Loucy (cell line): ENCODE measurements around the gene AARS1.
A peak's percentile ranks its signal among the peaks of the same experiment; 100 is the strongest.
"Not testable (repeated sequence)": the region's sequence is repeated elsewhere in the genome, so short reads cannot be mapped to it uniquely, and the experiment has no call there.

ENCODE experiments used
- H2AFZ ChIP-seq: fragments of 200-600 bp; sonication (generic); 2 replicates; pipeline ENCODE4 v1.6.0; 2016; ENCODE audit warnings: antibody characterized with exemption, mild to moderate bottlenecking, low read length, moderate library complexity
- H3F3A ChIP-seq: fragments of 200-600 bp; 2 replicates; pipeline ENCODE4 v1.6.0; 2016; ENCODE audit warnings: antibody characterized with exemption, low read depth, mild to moderate bottlenecking
- H3K27me3 ChIP-seq: fragments of 200-600 bp; sonication (generic); 2 replicates; pipeline ENCODE4 v1.6.1; 2014; ENCODE audit warnings: low read length, mild to moderate bottlenecking; ENCODE audit not compliant: insufficient read depth, poor library complexity, severe bottlenecking
- H3K36me3 ChIP-seq: fragments of 200-600 bp; sonication (generic); 2 replicates; pipeline ENCODE4 v1.6.1; 2016; ENCODE audit warnings: low read length; ENCODE audit not compliant: insufficient read depth
- H3K4me1 ChIP-seq: fragments of 200-600 bp; sonication (generic); 2 replicates; pipeline ENCODE4 v1.5.1; 2014; ENCODE audit warnings: low read length, mild to moderate bottlenecking; ENCODE audit not compliant: insufficient read depth, poor library complexity, severe bottlenecking
- H3K4me2 ChIP-seq: fragments of 200-600 bp; sonication (generic); 2 replicates; pipeline ENCODE4 v1.6.0; 2014; ENCODE audit warnings: antibody characterized with exemption, low read length, low read depth, mild to moderate bottlenecking; ENCODE audit not compliant: poor library complexity, severe bottlenecking
- H3K4me3 ChIP-seq: fragments of 200-600 bp; sonication (generic); 2 replicates; pipeline ENCODE4 v1.5.1; 2014; ENCODE audit warnings: low read length, mild to moderate bottlenecking, mixed read lengths; ENCODE audit not compliant: poor library complexity, severe bottlenecking
- H3K79me2 ChIP-seq: fragments of 200-600 bp; sonication (generic); 2 replicates; pipeline ENCODE4 v1.6.1; 2014; ENCODE audit warnings: low read length; ENCODE audit not compliant: insufficient read depth
- H3K9ac ChIP-seq: fragments of 200-600 bp; sonication (generic); 2 replicates; pipeline ENCODE4 v1.6.0; 2014; ENCODE audit warnings: mild to moderate bottlenecking, low read depth, low read length, moderate library complexity; ENCODE audit not compliant: poor library complexity, severe bottlenecking
- H3K9me2 ChIP-seq: fragments of 200-600 bp; sonication (generic); replicated peaks from 2 replicates; pipeline ENCODE4 v1.6.1; 2016; ENCODE audit warnings: low read depth, low read length, mixed read lengths
- H3K9me3 ChIP-seq: fragments of 200-600 bp; sonication (generic); 2 replicates; pipeline ENCODE4 v1.6.1; 2014; ENCODE audit warnings: mild to moderate bottlenecking, antibody characterized with exemption, low read length, low read depth; ENCODE audit not compliant: insufficient read depth
- H4K20me1 ChIP-seq: fragments of 200-600 bp; sonication (generic); 2 replicates; pipeline ENCODE4 v1.6.0; 2014; ENCODE audit warnings: antibody characterized with exemption, low read length, mild to moderate bottlenecking; ENCODE audit not compliant: insufficient read depth, poor library complexity, severe bottlenecking
- EZH2phosphoT487 ChIP-seq: fragments of 200-600 bp; IDR thresholded peaks from 2 replicates; pipeline ENCODE4 v1.6.1; 2018; ENCODE audit warnings: antibody characterized with exemption, mild to moderate bottlenecking, moderate library complexity, borderline replicate concordance
- TF ChIP-seq, protein P1 (sequence below): fragments of 200-600 bp; sonication (generic); conservative IDR thresholded peaks from 2 replicates; pipeline ENCODE4 v1.5.1; 2014; ENCODE audit warnings: mild to moderate bottlenecking, antibody characterized with exemption, low read length

The AARS1 gene

DNA sequence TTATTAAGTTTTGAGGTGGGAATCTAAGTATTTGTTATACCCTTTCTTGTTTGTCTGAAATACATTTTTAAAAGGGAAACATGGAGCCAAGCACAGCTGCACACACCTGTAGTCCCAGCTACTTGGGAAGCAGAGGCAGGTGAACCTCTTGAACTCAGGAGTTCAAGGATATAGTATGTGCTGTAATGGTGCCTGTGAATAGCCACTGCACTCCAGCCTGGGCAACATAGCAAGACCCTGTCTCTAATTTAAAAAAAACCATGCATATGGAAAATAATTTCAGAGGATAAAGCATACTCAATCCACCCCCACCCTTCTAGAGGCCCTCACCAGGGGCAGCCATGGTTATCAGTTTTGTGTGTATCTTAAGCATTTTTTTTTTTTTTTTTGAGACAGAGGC, 6.3 kb upstream of the AARS1 start:
- H2AFZ ChIP-seq, result no peak overlapping the region
- no peaks in the 10 kb centered on the region for H4K20me1 ChIP-seq
- no peaks in the 10 kb centered on the region for H3K27me3 ChIP-seq
- H3K4me3 ChIP-seq, result no peak overlapping the region
- TF ChIP-seq EZH2phosphoT487, result no peak
- TF ChIP-seq, protein P1, sequence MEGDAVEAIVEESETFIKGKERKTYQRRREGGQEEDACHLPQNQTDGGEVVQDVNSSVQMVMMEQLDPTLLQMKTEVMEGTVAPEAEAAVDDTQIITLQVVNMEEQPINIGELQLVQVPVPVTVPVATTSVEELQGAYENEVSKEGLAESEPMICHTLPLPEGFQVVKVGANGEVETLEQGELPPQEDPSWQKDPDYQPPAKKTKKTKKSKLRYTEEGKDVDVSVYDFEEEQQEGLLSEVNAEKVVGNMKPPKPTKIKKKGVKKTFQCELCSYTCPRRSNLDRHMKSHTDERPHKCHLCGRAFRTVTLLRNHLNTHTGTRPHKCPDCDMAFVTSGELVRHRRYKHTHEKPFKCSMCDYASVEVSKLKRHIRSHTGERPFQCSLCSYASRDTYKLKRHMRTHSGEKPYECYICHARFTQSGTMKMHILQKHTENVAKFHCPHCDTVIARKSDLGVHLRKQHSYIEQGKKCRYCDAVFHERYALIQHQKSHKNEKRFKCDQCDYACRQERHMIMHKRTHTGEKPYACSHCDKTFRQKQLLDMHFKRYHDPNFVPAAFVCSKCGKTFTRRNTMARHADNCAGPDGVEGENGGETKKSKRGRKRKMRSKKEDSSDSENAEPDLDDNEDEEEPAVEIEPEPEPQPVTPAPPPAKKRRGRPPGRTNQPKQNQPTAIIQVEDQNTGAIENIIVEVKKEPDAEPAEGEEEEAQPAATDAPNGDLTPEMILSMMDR, result no peak
- H3F3A ChIP-seq, result no peaks in the 10 kb centered on the region
- no peaks in the 10 kb centered on the region for H3K9me3 ChIP-seq
- no peak overlapping the region for H3K4me2 ChIP-seq
- peaks cover 22% of the 10 kb centered on the region for H3K79me2 ChIP-seq
- H3K4me1 ChIP-seq, result peaks cover 14% of the 10 kb centered on the region
- no peak overlapping the region for H3K9ac ChIP-seq
- H3K9me2 ChIP-seq, result no peaks in the 10 kb centered on the region
- H3K36me3 ChIP-seq, result no peaks in the 10 kb centered on the region

DNA sequence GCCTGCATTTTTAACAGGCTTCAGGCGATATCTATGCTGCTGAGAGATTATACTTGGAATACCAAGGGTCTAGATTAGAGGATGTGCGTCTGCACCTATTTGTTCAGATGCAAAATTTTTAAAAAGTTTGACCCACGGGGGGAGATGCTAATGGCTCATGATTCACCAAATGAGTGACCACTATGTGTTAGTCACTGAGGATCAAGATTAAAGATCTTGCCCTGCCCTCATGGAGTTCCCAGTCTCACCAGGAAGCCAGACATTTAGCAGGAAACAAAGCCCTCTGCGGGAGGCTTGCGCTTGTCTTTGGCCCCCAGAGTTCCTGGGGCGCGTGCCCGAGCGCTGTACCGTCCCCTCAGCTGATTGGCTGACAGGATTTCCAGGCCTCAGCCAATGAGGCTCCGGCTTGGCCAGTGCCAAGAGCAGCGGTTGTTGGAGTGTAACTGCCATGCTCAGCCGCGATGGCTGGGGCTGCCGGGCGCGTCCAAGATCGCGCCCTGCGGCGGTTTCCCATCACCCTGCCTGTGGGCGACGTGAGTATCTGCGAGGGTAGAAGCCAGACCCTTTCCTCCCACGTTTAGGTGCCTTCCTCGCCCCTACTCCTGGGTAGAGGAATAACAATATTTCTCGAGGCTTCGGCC, 5.2 kb upstream of the AARS1 start:
- H3K4me2 ChIP-seq, result no peak overlapping the region
- no peak overlapping the region for H3K9ac ChIP-seq
- H3K4me3 ChIP-seq, result no peak overlapping the region
- no peaks in the 10 kb centered on the region for H3K9me2 ChIP-seq
- H3K4me1 ChIP-seq, result peaks cover 11% of the 10 kb centered on the region
- H3K27me3 ChIP-seq, result no peaks in the 10 kb centered on the region
- no peaks in the 10 kb centered on the region for H4K20me1 ChIP-seq
- H2AFZ ChIP-seq, result no peak overlapping the region
- no peaks in the 10 kb centered on the region for H3F3A ChIP-seq
- H3K79me2 ChIP-seq, result peaks cover 11% of the 10 kb centered on the region
- H3K9me3 ChIP-seq, result no peaks in the 10 kb centered on the region
- no peaks in the 10 kb centered on the region for H3K36me3 ChIP-seq
- TF ChIP-seq, protein P1, result no peak
- no peak for TF ChIP-seq EZH2phosphoT487

DNA sequence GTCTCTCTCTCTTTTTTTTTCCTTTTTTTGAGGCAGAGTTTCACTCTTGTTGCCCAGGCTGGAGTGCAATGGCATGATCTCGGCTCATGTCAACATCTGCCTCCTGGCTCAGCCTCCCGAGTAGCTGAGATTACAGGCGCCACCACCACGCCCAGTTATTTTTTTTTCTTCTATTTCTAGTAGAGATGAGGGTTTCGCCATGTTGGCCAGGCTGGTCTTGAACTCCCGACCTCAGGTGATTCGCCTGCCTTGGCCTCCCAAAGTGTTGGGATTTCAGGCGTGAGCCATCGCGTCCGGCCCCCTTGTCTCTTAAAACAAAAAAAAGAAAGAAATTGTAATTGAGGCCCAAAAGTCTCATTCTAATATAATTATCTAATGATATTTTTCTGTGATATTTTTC, 2.8 kb upstream of the AARS1 start:
- not testable (repeated sequence) for H3K9me3 ChIP-seq

DNA sequence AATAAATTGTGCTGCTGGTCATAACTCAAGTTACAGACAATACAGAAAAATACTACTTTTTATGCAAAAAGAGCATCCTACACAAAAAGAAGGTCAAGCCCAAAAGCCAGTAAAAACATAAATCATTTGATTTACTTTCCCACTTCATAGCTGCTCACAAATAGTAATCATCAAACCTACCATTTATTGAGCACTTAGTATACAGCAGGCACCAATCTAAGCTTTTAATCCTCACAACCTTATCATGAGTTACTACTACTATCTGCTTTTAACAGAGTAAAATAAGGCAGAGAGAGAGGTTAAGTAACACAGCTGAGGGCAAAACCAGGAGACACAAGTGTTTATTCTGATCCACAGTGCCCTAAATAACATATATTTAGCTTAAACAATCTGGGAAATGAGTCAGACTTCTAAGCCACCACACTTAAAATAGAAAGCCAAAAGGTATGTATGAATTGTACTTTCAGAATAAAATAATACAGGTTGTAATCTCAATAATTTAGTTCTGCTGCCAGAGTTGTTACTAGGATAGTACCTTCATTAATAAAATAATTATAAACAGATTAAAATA, 1.7 kb upstream of the AARS1 start:
- H3K9ac ChIP-seq, result no peak overlapping the region
- no peak overlapping the region for H3K4me2 ChIP-seq
- H3K4me3 ChIP-seq, result no peak overlapping the region
- peaks cover 27% of the 10 kb centered on the region for H3K79me2 ChIP-seq
- no peaks in the 10 kb centered on the region for H4K20me1 ChIP-seq
- TF ChIP-seq, protein P1, result no peak
- TF ChIP-seq EZH2phosphoT487, result no peak
- no peaks in the 10 kb centered on the region for H3K36me3 ChIP-seq
- peaks cover 12% of the 10 kb centered on the region for H3K4me1 ChIP-seq
- H3K9me3 ChIP-seq, result no peaks in the 10 kb centered on the region
- H3K9me2 ChIP-seq, result no peaks in the 10 kb centered on the region
- H3F3A ChIP-seq, result no peaks in the 10 kb centered on the region
- no peaks in the 10 kb centered on the region for H3K27me3 ChIP-seq
- H2AFZ ChIP-seq, result peak overlapping the region; percentile 54; the same call in 1 of the 2 replicates

More for the DNA sequence above, 2.8 kb upstream of the AARS1 start:
- H4K20me1 ChIP-seq, H3K9ac ChIP-seq, H3K4me3 ChIP-seq, H3K4me2 ChIP-seq, H3K9me2 ChIP-seq, H3K36me3 ChIP-seq, H3F3A ChIP-seq, H3K27me3 ChIP-seq, H2AFZ ChIP-seq: not testable (repeated sequence)
- H3K79me2 ChIP-seq, result peaks cover 21% of the 10 kb centered on the region
- H3K4me1 ChIP-seq, result peaks cover 12% of the 10 kb centered on the region

DNA sequence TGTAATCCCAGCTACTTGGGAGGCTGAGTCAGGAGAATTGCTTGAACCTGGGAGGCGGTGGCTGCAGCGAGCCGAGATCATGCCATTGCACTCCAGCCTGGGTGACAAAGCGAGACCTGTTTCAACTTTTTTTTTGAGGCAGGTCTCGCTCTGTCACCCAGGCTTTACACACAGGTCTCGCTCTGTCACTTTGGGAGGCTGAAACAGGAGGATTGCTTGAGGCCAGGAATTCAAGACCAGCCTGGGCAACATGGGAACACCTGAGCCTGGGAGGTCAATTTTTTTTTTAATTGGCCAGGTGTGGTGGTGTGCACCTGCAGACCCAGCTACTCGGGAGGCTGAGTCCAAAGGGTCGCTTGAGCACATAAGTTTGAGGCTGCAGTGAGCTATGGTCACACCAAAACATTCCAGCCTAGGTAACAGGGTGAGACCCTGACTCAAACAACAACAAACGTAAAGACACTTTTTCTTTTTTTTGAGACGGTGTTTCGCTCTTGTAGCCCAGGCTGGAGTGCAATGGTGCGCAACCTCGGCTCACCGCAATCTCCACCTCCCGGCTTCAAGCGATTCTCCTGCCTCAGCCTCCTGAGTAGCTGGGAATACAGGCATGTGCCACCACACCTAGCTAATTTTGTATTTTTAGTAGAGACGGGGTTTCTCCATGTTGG, 1.9 kb downstream of the AARS1 start:
- peak overlapping the region; percentile 67 for H3K4me2 ChIP-seq
- H3K4me3 ChIP-seq, result peak overlapping the region; percentile 89
- not testable (repeated sequence) for H4K20me1 ChIP-seq, H3K36me3 ChIP-seq, H3F3A ChIP-seq, H3K27me3 ChIP-seq, H3K9me3 ChIP-seq, H2AFZ ChIP-seq, H3K9me2 ChIP-seq
- peaks cover 46% of the 10 kb centered on the region for H3K79me2 ChIP-seq
- H3K9ac ChIP-seq, result peak overlapping the region; percentile 98
- peaks cover 12% of the 10 kb centered on the region for H3K4me1 ChIP-seq
